Measurements from ENCODE around the gene CCDC9.
A peak's percentile ranks its signal among the peaks of the same experiment; 100 is the strongest.

Gene CCDC9

DNA sequence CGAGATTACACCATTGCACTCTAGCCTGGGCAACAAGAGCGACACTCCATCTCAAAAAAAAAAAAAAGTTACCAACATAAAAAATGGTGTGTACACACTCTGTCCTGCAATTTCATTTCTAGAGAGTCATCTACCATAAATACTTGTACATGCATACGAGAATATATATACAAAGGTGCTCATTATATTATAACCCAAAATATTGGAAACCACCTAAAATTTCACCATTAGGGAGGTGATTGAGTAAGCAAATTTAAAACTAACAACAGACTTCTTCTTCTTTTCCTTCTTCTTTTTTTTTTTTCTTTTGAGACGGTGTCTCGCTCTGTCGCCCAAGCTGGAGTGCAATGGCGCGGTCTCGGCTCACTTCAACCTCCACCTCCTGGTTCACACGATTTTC, 45.9 kb downstream of the CCDC9 start:
- DNase-seq = no peak

DNA sequence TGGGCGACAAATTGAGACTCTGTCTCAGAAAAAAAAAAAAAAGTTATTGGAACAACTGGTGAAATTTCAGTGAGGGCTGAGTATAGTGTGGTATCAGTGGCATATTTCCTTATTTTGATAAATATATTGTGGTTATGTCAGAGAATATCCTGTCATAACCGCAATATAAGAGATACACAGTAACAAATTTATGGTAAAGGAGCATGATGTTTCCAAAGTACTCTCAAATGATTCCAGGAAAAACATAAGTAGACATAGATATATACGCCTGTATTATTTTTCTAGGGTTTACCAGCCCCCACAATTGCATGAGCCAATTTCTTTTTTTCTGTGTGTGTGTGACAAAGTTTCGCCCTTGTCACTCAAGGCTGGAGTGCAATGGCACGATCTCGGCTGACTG, 47.6 kb downstream of the CCDC9 start:
- DNase-seq = no peak

GRCh38 chr19:47305309-47305751, 49.0 kb downstream of the CCDC9 start:
- peak; percentile 71 for DNase-seq

DNA sequence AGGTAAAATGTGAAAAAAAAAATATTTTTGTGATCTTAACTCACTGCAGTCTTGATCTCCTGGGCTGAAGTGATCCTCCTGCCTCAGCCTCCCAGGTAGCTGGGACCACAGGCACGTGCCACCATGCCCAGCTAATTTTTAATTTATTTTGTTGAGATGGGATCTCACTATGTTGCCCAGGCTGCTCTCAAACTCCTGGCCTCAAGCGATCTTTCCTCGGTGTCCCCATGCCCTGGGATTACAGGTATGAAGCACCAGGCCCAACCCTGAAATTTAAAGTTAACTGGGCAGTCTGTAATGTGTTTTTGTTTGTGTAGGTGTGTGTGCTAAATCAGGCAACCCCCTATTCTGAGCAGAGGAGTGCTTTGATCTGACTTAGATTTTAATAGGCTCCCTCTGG, 50.0 kb downstream of the CCDC9 start:
- DNase-seq = no peak

DNA sequence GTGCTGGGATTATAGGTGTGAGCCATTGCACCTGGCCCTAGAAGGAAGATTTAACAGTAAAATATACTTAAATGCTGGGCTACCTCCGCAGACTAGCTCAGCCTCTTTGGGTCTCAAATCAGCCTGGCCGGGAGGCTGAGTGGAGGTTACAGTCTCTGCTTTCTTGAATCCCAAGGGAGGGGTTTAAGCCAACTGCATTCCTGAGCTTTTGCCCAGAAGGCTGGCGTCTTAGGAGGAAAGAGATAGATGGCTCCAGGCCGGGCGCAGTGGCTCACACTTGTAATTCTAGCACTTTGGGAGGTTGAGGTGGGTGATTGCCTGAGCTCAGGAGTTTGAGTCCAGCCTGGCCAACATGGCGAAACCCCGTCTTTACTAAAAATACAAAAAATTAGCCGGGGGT, 52.7 kb downstream of the CCDC9 start:
- no peak for DNase-seq

- DNase-seq = no peak
These were observed 53.3 kb downstream of the CCDC9 start, which contains the start of gene C5AR1 for GRCh38 chr19:47309608-47310007. Gene C5AR1, plus strand, starts transcription at chr19:47309861. Its CDS starts 35 bp downstream, at chr19:47309896.

GRCh38 chr19:47310323-47310722, 54.0 kb downstream of the CCDC9 start:
- no peak for DNase-seq

- DNase-seq = no peak
These were observed 54.5 kb downstream of the CCDC9 start for GRCh38 chr19:47310819-47311218.

DNA sequence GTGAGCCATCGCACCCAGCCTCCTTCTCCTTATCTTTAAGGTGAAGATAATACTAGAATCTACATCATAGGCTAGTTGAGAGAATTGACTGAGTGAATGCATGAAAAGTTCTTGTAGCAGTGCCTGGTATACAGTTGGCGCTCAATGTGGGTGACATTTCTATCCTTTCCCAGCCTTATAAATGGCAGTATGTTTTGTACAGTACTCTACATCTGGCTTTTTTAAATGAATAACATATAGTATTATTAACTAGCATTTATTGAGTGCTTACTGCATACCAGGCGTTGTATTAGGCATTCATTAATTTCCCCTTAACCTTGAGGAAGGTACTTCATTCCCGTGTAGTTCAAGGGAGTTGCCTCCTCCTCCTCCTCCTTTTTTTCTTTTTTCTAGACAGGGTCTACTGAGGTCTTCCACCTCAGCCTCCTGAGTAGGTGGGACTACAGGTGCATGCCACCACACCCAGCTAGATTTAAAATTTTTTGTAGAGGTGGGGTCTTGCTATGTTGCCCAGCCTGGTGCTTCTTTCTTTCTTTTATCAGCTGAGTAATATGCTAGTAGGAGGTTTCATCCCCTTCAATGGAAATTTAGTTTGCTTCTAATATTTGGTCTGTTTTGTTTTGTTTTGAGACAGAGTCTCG, 56.2 kb downstream of the CCDC9 start:
- DNase-seq = no peak

DNA sequence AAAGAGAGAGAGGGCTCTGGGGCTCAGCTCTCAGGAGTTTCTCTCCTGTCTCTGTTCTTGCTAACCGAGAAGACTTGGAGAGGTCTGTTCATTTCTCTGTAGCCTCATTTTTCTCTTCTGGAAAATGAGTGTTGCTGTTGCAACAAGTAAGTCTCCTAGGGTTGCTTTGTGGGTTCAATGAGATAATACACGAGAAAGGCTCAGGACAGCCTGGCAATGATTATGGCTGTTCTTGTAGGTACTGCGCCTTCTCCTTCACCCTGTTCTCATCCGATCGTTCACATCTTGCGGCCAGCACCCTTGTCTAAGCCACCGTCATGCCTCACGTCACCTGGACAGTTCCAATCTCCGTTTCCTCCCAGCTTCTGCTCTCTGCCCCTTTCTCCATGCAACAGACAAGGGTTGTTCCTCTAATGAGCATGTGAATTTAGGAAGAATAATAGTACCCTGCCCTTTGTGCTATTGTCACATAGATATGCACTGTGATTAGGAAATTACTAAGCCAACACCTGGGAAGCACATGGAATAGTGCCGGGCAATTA, 57.5 kb downstream of the CCDC9 start:
- no peak for DNase-seq

GRCh38 chr19:47315125-47315821, 58.9 kb downstream of the CCDC9 start:
- DNase-seq = peak; percentile 7

DNA sequence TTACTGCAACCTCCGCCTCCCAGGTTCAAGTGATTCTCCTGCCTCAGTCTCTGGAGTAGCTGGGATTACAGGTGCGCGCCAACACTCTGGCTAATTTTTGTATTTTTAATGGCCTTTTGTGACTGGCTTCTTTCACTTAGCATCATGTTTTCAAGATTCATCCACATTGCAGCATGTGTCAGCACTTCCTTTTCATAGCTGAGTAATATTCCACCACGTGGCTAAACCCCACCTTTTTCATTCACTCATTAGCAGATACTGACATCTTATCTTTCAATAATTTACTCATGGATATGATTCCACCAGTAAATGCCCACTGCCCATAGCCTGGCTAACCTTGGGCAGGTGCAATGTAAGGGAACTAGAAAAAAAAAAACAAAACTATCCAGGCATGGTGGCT, 60.2 kb downstream of the CCDC9 start:
- DNase-seq = no peak

GRCh38 chr19:47319923-47320871, 63.9 kb downstream of the CCDC9 start:
- no peak for DNase-seq

Data from eye (tissue), 1 donor.